ENCODE data around the gene AJM1.

DNA sequence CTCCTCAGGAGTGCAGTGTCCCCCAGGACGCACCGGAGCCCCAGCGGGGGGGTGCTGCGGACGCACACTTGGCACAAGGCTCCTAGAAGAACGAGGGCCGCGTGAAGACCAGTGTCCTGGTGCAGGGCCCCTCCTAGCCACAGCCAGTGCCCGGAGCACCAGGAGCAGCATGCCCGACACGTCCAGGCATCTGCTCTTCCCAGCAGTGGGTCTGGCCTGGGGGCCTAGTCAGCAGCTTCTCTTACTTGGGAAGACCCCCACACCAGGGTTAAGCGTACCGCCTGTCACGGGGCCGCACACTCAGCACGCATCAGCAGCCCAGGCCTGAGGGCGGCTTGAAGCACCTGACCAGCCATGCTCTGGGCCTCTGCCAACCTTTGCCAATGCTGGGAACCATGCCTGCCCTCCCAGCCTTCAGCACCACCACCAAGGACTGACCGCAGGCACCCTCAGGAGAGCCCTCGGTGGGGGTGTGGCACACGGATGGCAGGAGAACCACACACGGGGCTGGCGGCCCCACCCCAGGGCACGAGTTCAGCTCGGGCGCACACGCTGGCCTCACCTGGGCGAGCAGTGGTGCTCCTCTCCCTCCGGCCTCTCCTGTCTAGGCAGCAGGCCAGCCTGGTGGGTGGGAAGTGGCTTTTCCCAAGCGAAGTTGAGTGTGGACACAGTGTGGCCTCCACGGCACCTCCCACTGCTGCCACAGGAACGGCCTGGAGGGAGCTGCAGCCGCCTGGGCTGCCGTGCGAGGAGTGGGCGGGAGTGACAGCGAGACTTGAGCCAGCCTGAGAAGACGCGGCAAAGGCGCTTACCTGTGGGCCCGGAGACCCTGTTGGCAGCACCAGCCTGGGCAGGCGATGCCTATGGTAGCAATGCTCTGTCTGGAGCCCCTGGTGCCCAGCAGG is 12.0 kb upstream of the AJM1 start:
- TF ChIP-seq, protein P1, sequence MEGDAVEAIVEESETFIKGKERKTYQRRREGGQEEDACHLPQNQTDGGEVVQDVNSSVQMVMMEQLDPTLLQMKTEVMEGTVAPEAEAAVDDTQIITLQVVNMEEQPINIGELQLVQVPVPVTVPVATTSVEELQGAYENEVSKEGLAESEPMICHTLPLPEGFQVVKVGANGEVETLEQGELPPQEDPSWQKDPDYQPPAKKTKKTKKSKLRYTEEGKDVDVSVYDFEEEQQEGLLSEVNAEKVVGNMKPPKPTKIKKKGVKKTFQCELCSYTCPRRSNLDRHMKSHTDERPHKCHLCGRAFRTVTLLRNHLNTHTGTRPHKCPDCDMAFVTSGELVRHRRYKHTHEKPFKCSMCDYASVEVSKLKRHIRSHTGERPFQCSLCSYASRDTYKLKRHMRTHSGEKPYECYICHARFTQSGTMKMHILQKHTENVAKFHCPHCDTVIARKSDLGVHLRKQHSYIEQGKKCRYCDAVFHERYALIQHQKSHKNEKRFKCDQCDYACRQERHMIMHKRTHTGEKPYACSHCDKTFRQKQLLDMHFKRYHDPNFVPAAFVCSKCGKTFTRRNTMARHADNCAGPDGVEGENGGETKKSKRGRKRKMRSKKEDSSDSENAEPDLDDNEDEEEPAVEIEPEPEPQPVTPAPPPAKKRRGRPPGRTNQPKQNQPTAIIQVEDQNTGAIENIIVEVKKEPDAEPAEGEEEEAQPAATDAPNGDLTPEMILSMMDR (conservative IDR thresholded peaks at IDR 0.05): no peak
- TF ChIP-seq EZH2 (IDR thresholded peaks at IDR 0.05; ENCODE audit: low read depth): no peak

All from PC-9 (cell line).